Trophoblast cell (in vitro differentiated cells and primary cell): ENCODE results near the gene UHRF1.
A peak's percentile ranks its signal among the peaks of the same experiment; 100 is the strongest.

Experiments used
- DNase-seq, 2 donors: peaks; one replicate each; pipeline ENCODE4 v3.0.0-alpha.2; 2016
- H2AFZ ChIP-seq: 2 replicates; pipeline ENCODE4 v1.6.1; 2013; ENCODE audit warnings: low read length, moderate library complexity, mild to moderate bottlenecking; ENCODE audit not compliant: insufficient read depth, poor library complexity
- H2AK5ac ChIP-seq: 2 replicates; pipeline ENCODE4 v1.6.1; 2013; ENCODE audit warnings: mild to moderate bottlenecking, low read length
- H2BK120ac ChIP-seq: 2 replicates; pipeline ENCODE4 v1.6.1; 2013; ENCODE audit warnings: low read length, mild to moderate bottlenecking, moderate library complexity; ENCODE audit not compliant: insufficient read depth, poor library complexity
- H2BK12ac ChIP-seq: 2 replicates; pipeline ENCODE4 v1.6.1; 2013; ENCODE audit warnings: mild to moderate bottlenecking, low read length, moderate library complexity
- H2BK5ac ChIP-seq: 2 replicates; pipeline ENCODE4 v1.6.1; 2013; ENCODE audit warnings: low read length, low read depth, moderate library complexity, mild to moderate bottlenecking; ENCODE audit not compliant: poor library complexity
- H3K14ac ChIP-seq: 2 replicates; pipeline ENCODE4 v1.6.1; 2013; ENCODE audit warnings: mild to moderate bottlenecking, low read length
- H3K18ac ChIP-seq: 2 replicates; pipeline ENCODE4 v1.6.1; 2013; ENCODE audit warnings: mild to moderate bottlenecking, low read length
- H3K23ac ChIP-seq: 2 replicates; pipeline ENCODE4 v1.6.1; 2013; ENCODE audit warnings: low read length
- H3K27ac ChIP-seq: 2 replicates; pipeline ENCODE4 v1.5.1; 2013; ENCODE audit warnings: low read depth, mild to moderate bottlenecking, inconsistent platforms, low read length, moderate library complexity
- H3K27me3 ChIP-seq: 2 replicates; pipeline ENCODE4 v1.6.1; 2013; ENCODE audit warnings: inconsistent platforms, mild to moderate bottlenecking, low read length, moderate library complexity; ENCODE audit not compliant: insufficient read depth
- H3K36me3 ChIP-seq, 2 experiments: 1 replicate in 1 of 2; 2 replicates in 1 of 2; pipeline ENCODE4 v1.6.1; 2013; ENCODE audit warnings: low read length in 2 of 2, mild to moderate bottlenecking in 2 of 2, moderate library complexity in 1 of 2; ENCODE audit not compliant: insufficient read depth in 2 of 2, control insufficient read depth in 1 of 2
- H3K4ac ChIP-seq: 2 replicates; pipeline ENCODE4 v1.6.1; 2013; ENCODE audit warnings: low read depth, mild to moderate bottlenecking, low read length, moderate library complexity
- H3K4me1 ChIP-seq, 2 experiments: 1 replicate in 1 of 2; 2 replicates in 1 of 2; pipeline ENCODE4 v1.6.1; 2013; ENCODE audit warnings: low read length in 2 of 2, mild to moderate bottlenecking in 2 of 2, moderate library complexity in 1 of 2; ENCODE audit not compliant: insufficient read depth in 2 of 2, control insufficient read depth in 1 of 2
- H3K4me2 ChIP-seq: 2 replicates; pipeline ENCODE4 v1.6.1; 2013; ENCODE audit warnings: inconsistent platforms, mild to moderate bottlenecking, low read length, moderate library complexity
- H3K4me3 ChIP-seq: 2 replicates; pipeline ENCODE4 v1.5.1; 2013; ENCODE audit warnings: mild to moderate bottlenecking, low read depth, low read length, inconsistent platforms
- H3K79me1 ChIP-seq: one replicate; pipeline ENCODE4 v1.6.1; 2013; ENCODE audit warnings: low read length
- H3K79me2 ChIP-seq: 2 replicates; pipeline ENCODE4 v1.6.1; 2013; ENCODE audit warnings: low read length, mild to moderate bottlenecking; ENCODE audit not compliant: control insufficient read depth, insufficient read depth, poor library complexity
- H3K9ac ChIP-seq: 2 replicates; pipeline ENCODE4 v1.6.1; 2013; ENCODE audit warnings: mild to moderate bottlenecking, low read length
- H3K9me3 ChIP-seq: 2 replicates; pipeline ENCODE4 v1.6.1; 2013; ENCODE audit warnings: low read depth, mild to moderate bottlenecking, control low read depth, inconsistent platforms, low read length; ENCODE audit not compliant: insufficient read depth
- H4K12ac ChIP-seq: 2 replicates; pipeline ENCODE4 v1.6.1; 2013; ENCODE audit warnings: low read depth, mild to moderate bottlenecking, low read length, moderate library complexity
- H4K8ac ChIP-seq: 2 replicates; pipeline ENCODE4 v1.6.1; 2013; ENCODE audit warnings: low read depth, mild to moderate bottlenecking, low read length, moderate library complexity
- H4K91ac ChIP-seq: one replicate; pipeline ENCODE4 v1.6.1; 2013; ENCODE audit warnings: low read depth, mild to moderate bottlenecking, low read length, moderate library complexity
- WGBS: extraction: QIAGEN DNeasy Blood & Tissue Kit; methylation state at CpG from one replicate; pipeline ENCODE4 v1.1.7; 2013; ENCODE audit warnings: missing lambda C conversion rate; ENCODE audit not compliant: insufficient read length, insufficient coverage; ENCODE audit errors: extremely low coverage; 5-methylcytosine and 5-hydroxymethylcytosine counted together

Gene UHRF1

DNA sequence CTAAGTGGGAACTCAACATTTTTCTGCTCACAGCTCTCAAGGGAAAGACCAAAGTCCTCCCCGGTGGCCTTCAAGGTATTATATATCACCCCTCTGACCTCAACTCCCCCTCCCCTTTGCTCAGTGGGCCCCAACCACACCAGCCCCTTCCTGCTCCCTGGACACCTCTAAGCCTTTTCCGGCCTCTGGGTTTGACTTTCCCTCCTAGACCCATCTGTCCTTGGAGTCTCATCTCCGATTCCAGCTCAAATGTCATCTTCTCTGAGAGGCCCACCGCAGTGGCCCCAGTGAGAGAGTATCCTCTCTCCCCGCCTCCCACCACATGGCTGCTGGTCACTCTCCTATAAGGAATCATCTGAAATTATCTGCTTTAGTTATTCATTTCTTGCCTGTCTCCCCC, 941 bp upstream of the UHRF1 start:
- no peak overlapping the region for H3K14ac ChIP-seq
- H2AK5ac ChIP-seq = no peak overlapping the region
- H3K9ac ChIP-seq = no peak overlapping the region
- H2BK12ac ChIP-seq = no peak overlapping the region
- no peak overlapping the region for H4K91ac ChIP-seq
- no peak overlapping the region for H2BK120ac ChIP-seq
- no peak overlapping the region for H3K27ac ChIP-seq
- no peak overlapping the region for H4K8ac ChIP-seq
- no peak overlapping the region for H4K12ac ChIP-seq
- no peak overlapping the region for H3K23ac ChIP-seq
- H2AFZ ChIP-seq = no peak overlapping the region
- no peak for DNase-seq
- H3K79me2 ChIP-seq = peaks cover 4% of the 10 kb centered on the region
- no peak overlapping the region for H3K4me3 ChIP-seq
- no peak overlapping the region for H2BK5ac ChIP-seq
- peaks cover 7% of the 10 kb centered on the region for H3K79me1 ChIP-seq
- peaks cover 11 to 13% of the 10 kb centered on the region in 2 experiments for H3K4me1 ChIP-seq
- H3K36me3 ChIP-seq = peaks cover 7 to 9% of the 10 kb centered on the region in 2 experiments
- H3K9me3 ChIP-seq = no peaks in the 10 kb centered on the region
- H3K4ac ChIP-seq = no peak overlapping the region
- no peak overlapping the region for H3K4me2 ChIP-seq
- no CpG with 5 or more reads among the region's 5 CpGs for WGBS
- H3K27me3 ChIP-seq = no peaks in the 10 kb centered on the region
- H3K18ac ChIP-seq = no peak overlapping the region

- Histone ChIP-seq H3K9me3 (no peaks in the 10 kb centered on the region), H3K27ac (no peak overlapping the region), H3K79me1 (peaks cover 7% of the 10 kb centered on the region), H4K12ac (no peak overlapping the region), H3K36me3 (peaks cover 7 to 10% of the 10 kb centered on the region in 2 experiments), H3K4me3 (no peak overlapping the region), H2AFZ (no peak overlapping the region), H3K79me2 (peaks cover 4% of the 10 kb centered on the region), H3K4ac (no peak overlapping the region), H3K18ac (no peak overlapping the region), H2AK5ac (no peak overlapping the region), H3K4me1 (peaks cover 11 to 13% of the 10 kb centered on the region in 2 experiments), H3K4me2 (peak overlapping the region; percentile 95), H3K27me3 (no peaks in the 10 kb centered on the region), H2BK12ac (no peak overlapping the region), H3K9ac (no peak overlapping the region), H3K23ac (no peak overlapping the region), H2BK120ac (no peak overlapping the region), H4K8ac (no peak overlapping the region), H2BK5ac (no peak overlapping the region), H4K91ac (no peak overlapping the region), H3K14ac (no peak overlapping the region)
- DNase-seq = no peak
- WGBS = no CpG with 5 or more reads among the region's 15 CpGs
Measured at GRCh38 chr19:4908781-4909155, 533 bp upstream of the UHRF1 start.

DNA sequence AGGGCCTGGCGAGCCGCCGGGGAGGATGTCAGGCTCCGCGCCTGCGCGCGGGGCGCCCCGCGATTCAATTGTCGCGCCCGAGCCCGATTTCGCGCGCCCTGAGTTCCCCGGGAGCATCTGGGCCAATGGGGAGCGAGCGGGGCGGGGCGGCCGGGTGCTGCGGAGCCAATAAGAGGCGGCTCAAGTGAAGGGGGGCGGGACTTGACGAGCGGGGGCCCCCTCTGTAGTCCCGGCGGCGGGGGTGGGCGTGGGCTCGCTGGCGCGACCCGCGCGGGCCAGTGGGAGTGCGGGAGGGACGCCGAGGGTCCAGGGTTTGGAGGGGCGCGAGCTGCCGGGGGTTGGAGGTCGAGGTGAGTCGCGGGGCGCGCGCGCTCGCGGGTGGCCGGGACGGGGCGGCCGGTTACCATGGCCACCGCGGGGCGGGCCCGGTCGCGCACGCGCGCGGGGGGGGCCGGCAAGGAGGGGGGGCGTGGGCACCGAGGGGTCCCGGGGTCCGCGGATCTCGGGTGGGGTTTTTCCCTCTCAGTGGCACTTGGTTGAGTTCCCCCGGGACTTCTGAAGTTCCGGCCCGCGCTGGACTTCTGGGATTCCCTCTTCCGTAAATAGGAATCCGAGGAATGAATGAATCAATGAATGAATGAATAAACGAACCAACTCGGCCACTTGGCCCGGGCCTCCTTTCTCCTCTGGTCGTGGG, 744 bp downstream of the UHRF1 start:
- H4K91ac ChIP-seq = peak overlapping the region; percentile 79
- H3K4me2 ChIP-seq = peak overlapping the region; percentile 95
- DNase-seq = peak; percentile 57 to 73
- peak overlapping the region; percentile 59 for H3K18ac ChIP-seq
- peak overlapping the region; percentile 86 for H3K14ac ChIP-seq
- H2BK12ac ChIP-seq = no peak overlapping the region
- H2BK120ac ChIP-seq = peak overlapping the region; percentile 55
- peak overlapping the region; percentile 66 for H3K4ac ChIP-seq
- no peak overlapping the region for H3K23ac ChIP-seq
- no peak overlapping the region for H2AK5ac ChIP-seq
- WGBS = no CpG with 5 or more reads among the region's 85 CpGs
- peaks cover 14 to 15% of the 10 kb centered on the region in 2 experiments for H3K36me3 ChIP-seq
- peaks cover 4% of the 10 kb centered on the region for H3K79me2 ChIP-seq
- peak overlapping the region; percentile 94 for H3K4me3 ChIP-seq
- peak overlapping the region; percentile 69 for H4K8ac ChIP-seq
- H3K79me1 ChIP-seq = peaks cover 7% of the 10 kb centered on the region
- peaks cover 1% of the 10 kb centered on the region for H3K9me3 ChIP-seq
- no peaks in the 10 kb centered on the region for H3K27me3 ChIP-seq
- no peak overlapping the region for H4K12ac ChIP-seq
- H2AFZ ChIP-seq = peak overlapping the region; percentile 67
- peaks cover 15 to 17% of the 10 kb centered on the region in 2 experiments for H3K4me1 ChIP-seq
- peak overlapping the region; percentile 9 for H3K27ac ChIP-seq
- peak overlapping the region; percentile 87 for H3K9ac ChIP-seq
- peak overlapping the region; percentile 69 for H2BK5ac ChIP-seq

- H3K9ac ChIP-seq = peak overlapping the region; percentile 41
- no peak overlapping the region for H3K14ac ChIP-seq
- DNase-seq = no peak
- H3K79me2 ChIP-seq = peaks cover 4% of the 10 kb centered on the region
- no peak overlapping the region for H4K12ac ChIP-seq
- no peak overlapping the region for H2BK5ac ChIP-seq
- H4K8ac ChIP-seq = no peak overlapping the region
- WGBS = no CpG with 5 or more reads among the region's 23 CpGs
- H3K4ac ChIP-seq = peak overlapping the region; percentile 30
- H3K27me3 ChIP-seq = no peaks in the 10 kb centered on the region
- peaks cover 21 to 23% of the 10 kb centered on the region in 2 experiments for H3K4me1 ChIP-seq
- H3K4me3 ChIP-seq = peak overlapping the region; percentile 94
- peaks cover 2% of the 10 kb centered on the region for H3K9me3 ChIP-seq
- peaks cover 7% of the 10 kb centered on the region for H3K79me1 ChIP-seq
- H2BK12ac ChIP-seq = peak overlapping the region; percentile 29
- no peak overlapping the region for H3K27ac ChIP-seq
- peaks cover 14 to 16% of the 10 kb centered on the region in 2 experiments for H3K36me3 ChIP-seq
- H2AFZ ChIP-seq = no peak overlapping the region
- H2AK5ac ChIP-seq = peak overlapping the region; percentile 24
- peak overlapping the region; percentile 81 for H3K4me2 ChIP-seq
- peak overlapping the region; percentile 58 for H3K18ac ChIP-seq
- H2BK120ac ChIP-seq = no peak overlapping the region
- H4K91ac ChIP-seq = peak overlapping the region; percentile 41
- no peak overlapping the region for H3K23ac ChIP-seq
Measured at GRCh38 chr19:4910594-4911281, 1.4 kb downstream of the UHRF1 start.
